GM10248 (cell line): ENCODE data around the gene PPIL4.

Experiments
- CTCF ChIA-PET: fragments of 300-600 bp; sonication (Branson Sonifier 250); formaldehyde crosslinking; extraction: SDS; loops from one replicate; lab custom pipeline; 2021; ENCODE audit warnings: antibody characterized with exemption; lab: Yijun Ruan, JAX
- POLR2A ChIA-PET: fragments of 350-650 bp; sonication (Branson Sonifier 250); formaldehyde crosslinking; extraction: SDS; loops from one replicate; lab custom pipeline; 2020; ENCODE audit warnings: antibody characterized with exemption; lab: Yijun Ruan, JAX
- DNase-seq: peaks from one replicate; pipeline ENCODE4 v3.0.0; 2012; ENCODE audit errors: extremely low spot score
- CTCF ChIP-seq: IDR thresholded peaks from 2 replicates; pipeline ENCODE4 v1.5.1; 2012; ENCODE audit warnings: mild to moderate bottlenecking, low read depth; ENCODE audit errors: extremely low read depth, missing control alignments, control extremely low read depth

Gene PPIL4

GRCh38 chr6:149483849-149484655, 61.8 kb downstream of the PPIL4 start:
- no peak for DNase-seq
- ChIA-PET CTCF (interaction anchor here (1.0 to 3.8 kb wide), 8 partner anchors 9 to 399 kb away, joined by 3 to 26 read pairs (median 4); no protein-coding TSS in a partner anchor), POLR2A (interaction anchor here (0.9 kb wide), 1 partner anchor 11 kb away, joined by 4 read pairs; no protein-coding TSS in a partner anchor)
- TF ChIP-seq CTCF, result no peak

- no peak for DNase-seq
- CTCF ChIA-PET, result interaction anchor here (0.6 to 3.8 kb wide), 8 partner anchors 9 to 348 kb away, joined by 3 to 26 read pairs (median 4); no protein-coding TSS in a partner anchor
- POLR2A ChIA-PET, result no interaction called here
- TF ChIP-seq CTCF, result no peak
Observed at GRCh38 chr6:149483334-149483725, 62.5 kb downstream of the PPIL4 start.

- POLR2A ChIA-PET, result no interaction called here
- CTCF ChIA-PET, result interaction anchor here (0.6 to 1.6 kb wide), 4 partner anchors 8 to 347 kb away, joined by 3 to 5 read pairs (median 4); no protein-coding TSS in a partner anchor
- DNase-seq, result no peak
Observed at GRCh38 chr6:149482545-149483333, 63.1 kb downstream of the PPIL4 start.

GRCh38 chr6:149480502-149481280, 65.2 kb downstream of the PPIL4 start:
- POLR2A ChIA-PET, result no interaction called here
- CTCF ChIA-PET, result interaction anchor here (1.9 kb wide), 1 partner anchor 49 kb away, joined by 7 read pairs; no protein-coding TSS in a partner anchor
- TF ChIP-seq CTCF, result no peak
- no peak for DNase-seq

More at GRCh38 chr6:149482545-149483333, 63.1 kb downstream of the PPIL4 start:
- TF ChIP-seq CTCF, result no peak

- POLR2A ChIA-PET, result no interaction called here
- no peak for TF ChIP-seq CTCF
- CTCF ChIA-PET, result interaction anchor here (1.2 to 1.9 kb wide), 4 partner anchors 10 to 450 kb away, joined by 3 to 7 read pairs (median 4); no protein-coding TSS in a partner anchor
- no peak for DNase-seq
Observed at GRCh38 chr6:149478631-149479314, 67.1 kb downstream of the PPIL4 start.
